ENCODE data around the gene PLCD3.

DNA sequence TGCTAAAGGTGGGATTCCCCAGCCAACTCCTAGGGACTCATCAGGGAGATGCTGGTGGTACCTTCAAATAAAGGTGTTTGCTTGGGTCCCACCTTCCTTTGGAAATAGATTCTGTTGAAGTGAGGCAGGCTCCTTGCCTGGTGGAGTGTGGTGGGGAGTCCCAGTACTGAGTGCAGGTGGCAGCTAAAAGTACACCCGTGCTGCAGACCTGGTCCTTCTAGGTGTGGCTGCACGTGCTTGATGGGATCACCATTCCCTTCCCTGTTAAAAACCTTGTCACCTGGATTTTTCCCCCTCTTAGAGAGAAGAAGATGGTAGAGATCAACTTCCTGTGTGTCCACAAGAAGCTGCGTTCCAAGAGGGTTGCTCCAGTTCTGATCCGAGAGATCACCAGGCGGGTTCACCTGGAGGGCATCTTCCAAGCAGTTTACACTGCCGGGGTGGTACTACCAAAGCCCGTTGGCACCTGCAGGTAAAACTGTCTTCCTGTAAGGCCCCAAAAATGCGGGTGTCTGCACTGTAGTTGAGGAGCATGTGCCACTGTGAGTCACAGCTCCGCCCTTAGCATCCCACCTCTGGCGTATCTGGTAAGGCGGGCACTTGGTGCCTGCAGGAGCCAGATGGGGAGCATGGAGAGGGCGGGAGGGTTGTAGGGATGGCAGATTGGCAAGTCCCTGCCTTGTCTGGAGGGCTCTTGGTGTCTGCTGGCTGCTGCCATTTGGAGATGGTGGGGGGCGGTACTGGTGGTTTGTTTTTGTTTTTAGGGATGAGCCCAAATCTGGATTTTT is 34.0 kb downstream of the PLCD3 start:
- TF ChIP-seq CTCF (IDR thresholded peaks at IDR 0.05; ENCODE audit: low read depth, low read length) (no peak), POLR2A (IDR thresholded peaks at IDR 0.05; ENCODE audit: extremely low read depth, insufficient read length) (no peak)
- TF ChIP-seq, protein P1, sequence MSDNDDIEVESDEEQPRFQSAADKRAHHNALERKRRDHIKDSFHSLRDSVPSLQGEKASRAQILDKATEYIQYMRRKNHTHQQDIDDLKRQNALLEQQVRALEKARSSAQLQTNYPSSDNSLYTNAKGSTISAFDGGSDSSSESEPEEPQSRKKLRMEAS (IDR thresholded peaks at IDR 0.05; ENCODE audit: low read depth, low read length): no peak
